ENCODE measurements around the gene TAF6L.
"Not testable (repeated sequence)": the region's sequence is repeated elsewhere in the genome, so short reads cannot be mapped to it uniquely, and the experiment has no call there.

TAF6L gene

GRCh38 chr11:62805076-62805892, 34.1 kb downstream of the TAF6L start, which contains the start of gene NXF1:
Gene NXF1, minus strand, starts transcription at chr11:62805440. Its CDS starts 84 bp downstream, at chr11:62805356.
- peak; percentile 79 for DNase-seq (ENCODE audit: low read depth, low spot score)
- Histone ChIP-seq H3K9me3 (ENCODE audit: control insufficient read depth, insufficient read depth, low read length) (no peaks in the 10 kb centered on the region), H3K4me1 (ENCODE audit: control insufficient read depth, insufficient read depth, low read length) (no peaks in the 10 kb centered on the region), H3K27me3 (ENCODE audit: control insufficient read depth, insufficient read depth, low read length) (no peaks in the 10 kb centered on the region), H3K4me3 (ENCODE audit: low read length) (peak within 1 kb of the TSS; percentile 70; the same call in 1 of the 2 replicates), H3K27ac (ENCODE audit: low read length) (no peak within 1 kb of the TSS), H3K36me3 (ENCODE audit: control insufficient read depth, insufficient read depth, low read length) (peaks cover 14% of the 10 kb centered on the region)
- no CpG with 5 or more reads among the region's 77 CpGs for WGBS (ENCODE audit: insufficient coverage, insufficient read length)

DNA sequence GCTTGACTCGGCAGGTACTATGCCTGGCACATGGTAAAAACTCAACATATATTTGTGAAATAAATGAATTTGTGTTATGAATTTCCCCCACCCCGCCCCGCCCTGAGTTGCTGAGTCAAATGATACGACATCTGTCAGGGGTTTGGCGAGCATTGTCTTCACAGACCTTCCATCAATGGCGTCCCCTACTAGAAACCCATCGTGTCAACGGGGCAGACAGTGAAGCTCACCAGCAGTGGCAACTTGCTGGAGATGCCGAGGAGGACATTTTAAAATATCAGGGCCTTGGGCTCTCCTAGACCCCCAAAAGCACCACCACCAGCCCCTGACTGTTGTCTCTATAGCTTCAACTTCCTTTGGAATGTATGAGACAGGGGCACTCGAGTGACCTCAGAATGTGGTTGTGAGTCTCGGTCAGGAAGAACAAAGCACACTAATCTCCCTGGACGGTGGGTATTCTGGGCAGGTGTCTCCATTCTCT, 34.8 kb downstream of the TAF6L start:
- Histone ChIP-seq H3K36me3 (ENCODE audit: control insufficient read depth, insufficient read depth, low read length) (peaks cover 11% of the 10 kb centered on the region), H3K4me1 (ENCODE audit: control insufficient read depth, insufficient read depth, low read length) (no peaks in the 10 kb centered on the region), H3K4me3 (ENCODE audit: low read length) (peak overlapping the region; percentile 55; the same call in 1 of the 2 replicates), H3K27ac (ENCODE audit: low read length) (no peak overlapping the region), H3K27me3 (ENCODE audit: control insufficient read depth, insufficient read depth, low read length) (no peaks in the 10 kb centered on the region), H3K9me3 (ENCODE audit: control insufficient read depth, insufficient read depth, low read length) (no peaks in the 10 kb centered on the region)
- WGBS (ENCODE audit: insufficient coverage, insufficient read length), result no CpG with 5 or more reads among the region's 12 CpGs
- DNase-seq (ENCODE audit: low read depth, low spot score), result no peak

GRCh38 chr11:62806611-62807121, 35.5 kb downstream of the TAF6L start:
- no peaks in the 10 kb centered on the region for H3K9me3 ChIP-seq (ENCODE audit: control insufficient read depth, insufficient read depth, low read length)
- H3K4me3 ChIP-seq (ENCODE audit: low read length), result no peak overlapping the region
- no peak overlapping the region for H3K27ac ChIP-seq (ENCODE audit: low read length)
- no CpG with 5 or more reads among the region's 5 CpGs for WGBS (ENCODE audit: insufficient coverage, insufficient read length)
- H3K4me1 ChIP-seq (ENCODE audit: control insufficient read depth, insufficient read depth, low read length), result no peaks in the 10 kb centered on the region
- no peaks in the 10 kb centered on the region for H3K27me3 ChIP-seq (ENCODE audit: control insufficient read depth, insufficient read depth, low read length)
- peaks cover 4% of the 10 kb centered on the region for H3K36me3 ChIP-seq (ENCODE audit: control insufficient read depth, insufficient read depth, low read length)
- no peak for DNase-seq (ENCODE audit: low read depth, low spot score)

DNA sequence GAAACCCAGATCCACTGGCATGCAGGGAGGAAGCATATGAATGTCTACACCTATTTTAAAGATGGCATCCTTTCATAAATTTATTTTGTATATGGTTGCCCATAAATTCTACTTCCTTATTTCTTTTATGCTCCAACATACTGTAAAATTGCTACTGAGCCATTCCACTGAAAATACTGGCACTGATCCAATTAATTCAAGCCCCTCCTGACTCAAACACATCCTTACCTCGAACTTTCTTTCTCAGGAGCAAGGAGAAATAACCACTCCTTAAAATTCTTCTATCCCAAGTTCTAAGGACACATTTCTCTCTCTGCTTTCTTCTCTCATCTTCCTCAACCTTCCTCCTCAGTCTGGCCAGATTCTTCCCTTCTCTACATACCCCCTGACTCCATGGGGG, 39.6 kb downstream of the TAF6L start:
- Histone ChIP-seq H3K9me3 (ENCODE audit: control insufficient read depth, insufficient read depth, low read length) (no peaks in the 10 kb centered on the region), H3K27me3 (ENCODE audit: control insufficient read depth, insufficient read depth, low read length) (no peaks in the 10 kb centered on the region), H3K4me1 (ENCODE audit: control insufficient read depth, insufficient read depth, low read length) (no peaks in the 10 kb centered on the region), H3K36me3 (ENCODE audit: control insufficient read depth, insufficient read depth, low read length) (no peaks in the 10 kb centered on the region), H3K4me3 (ENCODE audit: low read length) (no peak overlapping the region), H3K27ac (ENCODE audit: low read length) (no peak overlapping the region)
- DNase-seq (ENCODE audit: low read depth, low spot score), result no peak
- WGBS (ENCODE audit: insufficient coverage, insufficient read length), result no CpG with 5 or more reads among the region's 1 CpG

- H3K27me3 ChIP-seq (ENCODE audit: control insufficient read depth, insufficient read depth, low read length), result no peaks in the 10 kb centered on the region
- WGBS (ENCODE audit: insufficient coverage, insufficient read length), result no CpG with 5 or more reads among the region's 2 CpGs
- DNase-seq (ENCODE audit: low read depth, low spot score), result no peak
Observed at GRCh38 chr11:62811659-62812058, 40.5 kb downstream of the TAF6L start.

GRCh38 chr11:62816557-62816956, 45.4 kb downstream of the TAF6L start:
- Histone ChIP-seq H3K36me3 (ENCODE audit: control insufficient read depth, insufficient read depth, low read length) (peaks cover 5% of the 10 kb centered on the region; the same call in 1 of the 2 replicates), H3K27me3 (ENCODE audit: control insufficient read depth, insufficient read depth, low read length) (no peaks in the 10 kb centered on the region), H3K4me3 (ENCODE audit: low read length) (no peak overlapping the region), H3K9me3 (ENCODE audit: control insufficient read depth, insufficient read depth, low read length) (no peaks in the 10 kb centered on the region), H3K27ac (ENCODE audit: low read length) (no peak overlapping the region), H3K4me1 (ENCODE audit: control insufficient read depth, insufficient read depth, low read length) (no peaks in the 10 kb centered on the region)
- no peak for DNase-seq (ENCODE audit: low read depth, low spot score)
- WGBS (ENCODE audit: insufficient coverage, insufficient read length), result no CpG with 5 or more reads among the region's 8 CpGs

More at GRCh38 chr11:62811659-62812058, 40.5 kb downstream of the TAF6L start:
- Histone ChIP-seq H3K27ac (ENCODE audit: low read length) (no peak overlapping the region), H3K4me1 (ENCODE audit: control insufficient read depth, insufficient read depth, low read length) (no peaks in the 10 kb centered on the region), H3K9me3 (ENCODE audit: control insufficient read depth, insufficient read depth, low read length) (no peaks in the 10 kb centered on the region), H3K36me3 (ENCODE audit: control insufficient read depth, insufficient read depth, low read length) (no peaks in the 10 kb centered on the region), H3K4me3 (ENCODE audit: low read length) (no peak overlapping the region)

DNA sequence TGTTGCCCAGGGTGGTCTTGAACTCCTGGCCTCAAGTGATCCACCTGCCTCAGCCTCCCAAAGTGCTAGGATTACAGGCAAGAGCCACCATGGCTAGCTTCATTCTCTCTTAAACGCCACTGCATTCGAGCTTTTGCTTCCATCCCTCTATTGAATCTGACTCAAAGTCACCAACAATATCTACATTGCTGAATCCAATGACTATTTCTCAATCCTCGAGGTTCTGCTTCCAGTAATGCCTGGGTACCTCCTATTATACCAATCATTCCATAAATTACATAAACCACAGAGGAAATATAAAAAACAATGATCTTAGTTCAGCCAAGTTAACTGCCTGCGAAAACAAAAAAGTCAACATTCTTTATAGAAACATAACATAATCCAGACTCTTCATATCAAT, 45.9 kb downstream of the TAF6L start:
- no peak for DNase-seq (ENCODE audit: low read depth, low spot score)
- Histone ChIP-seq H3K4me1 (ENCODE audit: control insufficient read depth, insufficient read depth, low read length) (no peaks in the 10 kb centered on the region), H3K27me3 (ENCODE audit: control insufficient read depth, insufficient read depth, low read length) (no peaks in the 10 kb centered on the region), H3K9me3 (ENCODE audit: control insufficient read depth, insufficient read depth, low read length) (no peaks in the 10 kb centered on the region), H3K36me3 (ENCODE audit: control insufficient read depth, insufficient read depth, low read length) (peaks cover 5% of the 10 kb centered on the region; the same call in 1 of the 2 replicates), H3K27ac (ENCODE audit: low read length) (no peak overlapping the region), H3K4me3 (ENCODE audit: low read length) (no peak overlapping the region)
- WGBS (ENCODE audit: insufficient coverage, insufficient read length), result no CpG with 5 or more reads among the region's 4 CpGs

DNA sequence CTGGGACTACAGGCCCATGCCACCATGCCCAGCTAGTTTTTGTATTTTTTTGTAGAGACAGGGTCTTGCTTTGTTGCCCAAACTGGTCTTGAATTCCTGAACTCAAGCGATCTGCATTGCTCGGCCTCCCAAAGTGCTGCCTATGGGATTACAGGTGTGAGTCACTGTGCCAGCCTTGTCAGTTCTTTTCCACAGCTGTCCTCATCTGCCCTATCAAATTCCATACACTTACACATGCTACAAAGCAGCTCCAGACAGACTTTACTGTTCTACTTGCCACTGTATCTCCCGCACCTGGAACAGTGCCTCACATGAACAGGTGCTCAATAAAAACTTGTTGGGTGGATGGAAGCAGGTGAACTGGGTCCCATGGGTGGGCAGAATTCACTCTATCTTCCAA, 52.5 kb downstream of the TAF6L start:
- DNase-seq (ENCODE audit: low read depth, low spot score), result no peak
- H3K27ac ChIP-seq (ENCODE audit: low read length), result no peak overlapping the region
- peaks cover 26% of the 10 kb centered on the region for H3K36me3 ChIP-seq (ENCODE audit: control insufficient read depth, insufficient read depth, low read length)
- no CpG with 5 or more reads among the region's 3 CpGs for WGBS (ENCODE audit: insufficient coverage, insufficient read length)
- H3K9me3 ChIP-seq (ENCODE audit: control insufficient read depth, insufficient read depth, low read length), result no peaks in the 10 kb centered on the region
- no peaks in the 10 kb centered on the region for H3K4me1 ChIP-seq (ENCODE audit: control insufficient read depth, insufficient read depth, low read length)
- no peak overlapping the region for H3K4me3 ChIP-seq (ENCODE audit: low read length)
- H3K27me3 ChIP-seq (ENCODE audit: control insufficient read depth, insufficient read depth, low read length), result no peaks in the 10 kb centered on the region

- H3K27ac ChIP-seq (ENCODE audit: low read length); H3K4me3 ChIP-seq (ENCODE audit: low read length); DNase-seq (ENCODE audit: low read depth, low spot score); H3K27me3 ChIP-seq (ENCODE audit: control insufficient read depth, insufficient read depth, low read length); H3K9me3 ChIP-seq (ENCODE audit: control insufficient read depth, insufficient read depth, low read length); H3K4me1 ChIP-seq (ENCODE audit: control insufficient read depth, insufficient read depth, low read length): not testable (repeated sequence)
- peaks cover 17% of the 10 kb centered on the region for H3K36me3 ChIP-seq (ENCODE audit: control insufficient read depth, insufficient read depth, low read length)
- WGBS (ENCODE audit: insufficient coverage, insufficient read length), result no CpG with 5 or more reads among the region's 8 CpGs
Observed at GRCh38 chr11:62828130-62828529, 56.9 kb downstream of the TAF6L start.

DNA sequence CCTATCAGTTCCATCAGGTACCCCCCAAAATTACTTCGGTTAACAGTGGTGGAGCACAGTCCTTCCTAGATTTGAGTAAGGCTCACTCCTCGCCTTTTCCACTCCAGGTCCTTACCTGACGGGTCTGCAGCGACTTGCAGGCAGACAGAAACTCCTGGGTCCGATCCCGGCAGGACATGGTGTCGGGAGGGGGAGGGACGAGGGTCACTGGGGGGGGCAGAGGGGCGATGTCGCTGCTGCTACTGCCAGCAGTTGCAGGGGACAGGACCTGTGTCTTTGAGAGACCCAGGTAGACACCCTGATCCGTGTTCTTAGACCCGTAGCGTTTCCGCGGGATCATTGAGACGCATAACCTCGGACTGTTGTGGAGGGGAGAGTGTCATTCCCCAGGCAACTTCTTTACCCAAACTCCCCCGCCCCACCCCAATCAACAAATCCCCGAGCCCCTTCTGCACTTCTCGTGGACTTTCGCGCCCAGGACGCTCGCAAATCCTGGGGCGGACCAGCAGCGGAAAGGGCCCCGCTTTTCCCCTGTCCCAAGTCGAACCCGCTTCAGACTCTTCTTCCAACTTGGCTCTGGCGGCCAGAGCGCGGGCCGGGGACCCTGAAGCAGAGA, 59.8 kb downstream of the TAF6L start:
- WGBS (ENCODE audit: insufficient coverage, insufficient read length), result no CpG with 5 or more reads among the region's 33 CpGs
- H3K4me3 ChIP-seq (ENCODE audit: low read length), result peak overlapping the region; percentile 92; the same call in 1 of the 2 replicates
- DNase-seq (ENCODE audit: low read depth, low spot score), result no peak
- H3K36me3 ChIP-seq (ENCODE audit: control insufficient read depth, insufficient read depth, low read length), result peaks cover 20% of the 10 kb centered on the region
- H3K4me1 ChIP-seq (ENCODE audit: control insufficient read depth, insufficient read depth, low read length), result no peaks in the 10 kb centered on the region; the same call in 1 of the 2 replicates
- no peaks in the 10 kb centered on the region for H3K27me3 ChIP-seq (ENCODE audit: control insufficient read depth, insufficient read depth, low read length)
- no peak overlapping the region for H3K27ac ChIP-seq (ENCODE audit: low read length)
- H3K9me3 ChIP-seq (ENCODE audit: control insufficient read depth, insufficient read depth, low read length), result no peaks in the 10 kb centered on the region

Data from iPS DF 6.9 (cell line).